ENCODE results near the gene SGMS2. TPM values are rescaled to one million over a fixed set of nuclear protein-coding genes. Genes with fewer than 3 reads are reported as not detected.

SGMS2 gene
- total RNA-seq, 2 donors from 2014 or later = 34.9 to 49.1 TPM

DNA sequence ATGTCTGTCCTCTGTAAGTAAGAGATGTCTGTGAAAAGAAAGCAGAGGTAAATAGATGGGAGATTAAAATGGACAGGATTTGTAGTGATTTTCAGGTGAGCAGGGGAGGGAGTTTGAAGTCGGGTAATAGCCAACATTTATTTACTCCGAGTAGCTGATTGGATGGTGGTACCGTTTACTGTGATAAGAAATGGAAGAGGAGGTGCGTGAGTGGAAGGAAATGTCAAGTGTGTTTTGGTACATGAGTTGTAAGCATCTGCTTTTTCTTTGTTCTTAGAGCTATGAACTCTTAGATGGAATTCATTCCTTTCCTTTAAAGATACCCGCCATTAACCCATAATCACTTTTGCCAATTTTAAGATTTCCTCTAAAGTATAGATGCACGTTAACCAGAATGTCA, 45.5 kb downstream of the SGMS2 start:
- no peak for DNase-seq
- no peak overlapping the region for H3K27ac ChIP-seq
- H3K27me3 ChIP-seq = no peaks in the 10 kb centered on the region
- no peaks in the 10 kb centered on the region for H3K9me3 ChIP-seq
- no peaks in the 10 kb centered on the region for H3K4me1 ChIP-seq
- H3K4me3 ChIP-seq = no peak overlapping the region
- no peak overlapping the region for H3K9ac ChIP-seq (ENCODE audit: low read depth in 2 of 2, low read length in 2 of 2)
- intact Hi-C loops (cut with DNase I) = no loop called here
- TF ChIP-seq, protein P1, sequence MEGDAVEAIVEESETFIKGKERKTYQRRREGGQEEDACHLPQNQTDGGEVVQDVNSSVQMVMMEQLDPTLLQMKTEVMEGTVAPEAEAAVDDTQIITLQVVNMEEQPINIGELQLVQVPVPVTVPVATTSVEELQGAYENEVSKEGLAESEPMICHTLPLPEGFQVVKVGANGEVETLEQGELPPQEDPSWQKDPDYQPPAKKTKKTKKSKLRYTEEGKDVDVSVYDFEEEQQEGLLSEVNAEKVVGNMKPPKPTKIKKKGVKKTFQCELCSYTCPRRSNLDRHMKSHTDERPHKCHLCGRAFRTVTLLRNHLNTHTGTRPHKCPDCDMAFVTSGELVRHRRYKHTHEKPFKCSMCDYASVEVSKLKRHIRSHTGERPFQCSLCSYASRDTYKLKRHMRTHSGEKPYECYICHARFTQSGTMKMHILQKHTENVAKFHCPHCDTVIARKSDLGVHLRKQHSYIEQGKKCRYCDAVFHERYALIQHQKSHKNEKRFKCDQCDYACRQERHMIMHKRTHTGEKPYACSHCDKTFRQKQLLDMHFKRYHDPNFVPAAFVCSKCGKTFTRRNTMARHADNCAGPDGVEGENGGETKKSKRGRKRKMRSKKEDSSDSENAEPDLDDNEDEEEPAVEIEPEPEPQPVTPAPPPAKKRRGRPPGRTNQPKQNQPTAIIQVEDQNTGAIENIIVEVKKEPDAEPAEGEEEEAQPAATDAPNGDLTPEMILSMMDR (IDR thresholded peaks at IDR 0.05) = no peak
- no peaks in the 10 kb centered on the region for H3K36me3 ChIP-seq

DNA sequence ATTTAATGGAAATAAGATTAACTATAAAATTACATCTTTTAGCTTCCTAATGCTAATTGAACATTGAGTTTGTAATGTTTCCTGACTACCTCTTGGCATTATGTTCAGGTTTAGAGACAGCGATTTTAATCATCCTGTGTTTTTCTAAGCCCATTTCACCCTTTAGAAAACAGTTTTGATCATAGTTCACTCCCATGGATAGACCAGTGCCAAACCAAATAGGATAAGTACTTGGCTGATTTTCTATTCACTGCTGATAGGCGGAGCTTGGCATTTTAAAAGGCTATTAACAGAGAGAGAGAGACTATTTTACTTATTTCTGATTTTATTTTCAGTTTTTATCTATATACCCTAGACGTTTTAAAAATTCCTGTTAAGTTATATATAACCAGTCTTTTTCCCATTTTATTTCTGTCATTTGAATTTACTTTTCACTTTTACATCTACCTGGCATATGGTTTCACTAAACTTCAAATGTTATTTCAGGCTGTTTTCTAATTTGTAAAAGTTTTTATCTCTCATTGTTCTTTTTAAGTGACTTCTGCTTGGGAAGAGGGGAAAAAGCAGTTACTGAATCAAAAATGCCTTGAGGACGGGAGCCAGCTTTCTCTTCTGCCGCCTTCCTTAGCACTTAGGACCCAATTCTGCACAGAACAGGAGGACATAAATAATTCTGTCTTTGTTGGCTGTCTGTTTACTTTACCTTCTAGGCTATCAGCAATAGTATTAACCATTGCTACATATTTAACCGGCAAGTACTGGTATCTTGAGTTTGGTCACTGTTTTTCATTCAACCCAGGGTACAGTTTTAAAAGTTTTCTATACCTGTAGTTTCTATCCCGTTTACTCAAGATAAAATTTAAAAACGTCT, 46.4 kb downstream of the SGMS2 start:
- Histone ChIP-seq H3K9me3 (no peaks in the 10 kb centered on the region), H3K4me3 (no peak overlapping the region), H3K27ac (no peak overlapping the region), H3K4me1 (no peaks in the 10 kb centered on the region), H3K36me3 (no peaks in the 10 kb centered on the region), H3K9ac (ENCODE audit: low read depth in 2 of 2, low read length in 2 of 2) (no peak overlapping the region), H3K27me3 (no peaks in the 10 kb centered on the region)
- no peak for DNase-seq
- intact Hi-C loops (cut with DNase I) = no loop called here
- TF ChIP-seq, protein P1 (IDR thresholded peaks at IDR 0.05) = no peak

DNA sequence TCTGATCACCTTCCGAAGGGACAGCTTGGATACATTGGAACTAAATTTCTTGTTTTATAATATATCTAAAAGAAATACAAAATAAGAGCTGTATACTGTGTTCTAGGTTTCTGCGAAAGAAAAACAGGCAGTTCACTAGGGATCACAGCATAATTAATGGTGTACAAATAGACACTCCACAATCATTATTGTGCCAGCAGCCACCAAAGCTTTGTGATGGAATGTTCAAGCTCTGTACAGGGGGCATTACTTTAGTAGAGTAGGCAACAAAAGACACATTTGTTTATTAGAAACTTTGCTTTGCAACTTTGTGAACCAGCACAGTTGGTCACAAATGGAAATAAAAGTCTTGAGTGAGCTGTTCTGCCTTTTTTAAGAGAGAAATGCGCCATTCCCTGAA, 49.3 kb downstream of the SGMS2 start:
- H3K9ac ChIP-seq (ENCODE audit: low read depth in 2 of 2, low read length in 2 of 2) = no peak overlapping the region
- no peaks in the 10 kb centered on the region for H3K9me3 ChIP-seq
- no peaks in the 10 kb centered on the region for H3K27me3 ChIP-seq
- no peak overlapping the region for H3K4me3 ChIP-seq
- no peak overlapping the region for H3K27ac ChIP-seq
- no peaks in the 10 kb centered on the region for H3K4me1 ChIP-seq
- intact Hi-C loops (cut with DNase I) = no loop called here
- TF ChIP-seq, protein P1 (IDR thresholded peaks at IDR 0.05) = no peak
- DNase-seq = no peak
- no peaks in the 10 kb centered on the region for H3K36me3 ChIP-seq

DNA sequence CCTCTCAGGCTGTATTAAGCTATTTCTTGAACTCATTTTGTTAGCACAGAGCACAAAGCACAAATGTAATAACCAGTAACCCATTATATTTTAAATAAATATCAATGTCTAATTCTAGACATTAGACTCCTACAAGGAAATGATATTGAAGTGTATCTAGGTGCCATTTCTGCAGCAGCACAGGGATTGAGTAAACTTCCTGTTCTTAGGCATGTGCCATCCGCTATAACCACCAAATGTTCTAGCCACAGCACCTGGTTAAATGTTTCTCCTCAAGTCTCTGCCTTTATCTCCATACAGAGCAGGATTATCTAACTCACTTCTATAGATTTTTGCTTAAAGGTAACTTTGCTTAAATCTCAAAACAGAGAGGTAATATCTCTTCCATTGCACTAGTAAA, 51.4 kb downstream of the SGMS2 start:
- intact Hi-C loops (cut with DNase I) = no loop called here
- Histone ChIP-seq H3K27me3 (no peaks in the 10 kb centered on the region), H3K4me1 (no peaks in the 10 kb centered on the region), H3K9me3 (no peaks in the 10 kb centered on the region), H3K36me3 (no peaks in the 10 kb centered on the region), H3K4me3 (no peak overlapping the region), H3K27ac (no peak overlapping the region), H3K9ac (ENCODE audit: low read depth in 2 of 2, low read length in 2 of 2) (no peak overlapping the region)
- TF ChIP-seq, protein P1 (IDR thresholded peaks at IDR 0.05) = no peak
- no peak for DNase-seq

DNA sequence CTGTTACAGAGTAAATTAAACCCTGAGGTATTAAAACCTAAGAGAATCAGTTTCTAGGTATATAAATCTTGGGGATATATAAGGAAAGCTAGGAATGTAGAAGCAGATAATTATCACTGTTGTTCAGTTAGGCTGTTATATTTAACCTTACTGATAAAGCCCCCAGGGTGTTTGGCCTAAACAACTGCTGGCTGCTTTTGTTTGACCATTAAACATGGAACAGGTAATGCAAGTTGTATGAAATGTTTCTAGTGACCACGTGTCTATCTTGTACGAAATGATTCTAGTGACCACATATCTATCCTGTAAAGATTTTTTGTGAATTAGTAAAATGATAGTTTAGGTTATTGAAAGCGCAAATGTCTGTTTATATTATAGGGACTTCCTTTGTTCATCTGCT, 52.6 kb downstream of the SGMS2 start:
- H3K4me3 ChIP-seq = no peak overlapping the region
- no peak overlapping the region for H3K9ac ChIP-seq (ENCODE audit: low read depth in 2 of 2, low read length in 2 of 2)
- DNase-seq = no peak
- TF ChIP-seq, protein P1 (IDR thresholded peaks at IDR 0.05) = no peak
- no peaks in the 10 kb centered on the region for H3K9me3 ChIP-seq
- intact Hi-C loops (cut with DNase I) = no loop called here
- no peaks in the 10 kb centered on the region for H3K27me3 ChIP-seq
- no peaks in the 10 kb centered on the region for H3K4me1 ChIP-seq
- H3K36me3 ChIP-seq = no peaks in the 10 kb centered on the region
- H3K27ac ChIP-seq = no peak overlapping the region

All from colonic mucosa (tissue), 4 donors.